Peyer's patch (tissue), 4 donors: Measurements from ENCODE around the gene C5orf52. TPM values are rescaled to one million over a fixed set of nuclear protein-coding genes. Genes with fewer than 3 reads are reported as not detected.

Source experiments
- DNase-seq, 3 donors: peaks; one replicate each; pipeline ENCODE4 v3.0.0-alpha.2; 2017 to 2019
- H3K27ac ChIP-seq, 4 donors: fragments of 200-600 bp; sonication (generic); one replicate each; pipeline ENCODE4 v1.5.1; 2016 to 2019
- H3K27me3 ChIP-seq, 2 donors: fragments of 200-600 bp; sonication (generic); one replicate each; pipeline ENCODE4 v1.5.1; 2019
- H3K36me3 ChIP-seq, 3 donors: fragments of 200-600 bp; sonication (generic); one replicate each; pipeline ENCODE4 v1.5.1; 2016 to 2019
- H3K4me1 ChIP-seq, 4 donors: fragments of 200-600 bp; sonication (generic); one replicate each; pipeline ENCODE4 v1.5.1; 2016 to 2019
- H3K4me3 ChIP-seq, 4 donors: fragments of 200-600 bp; sonication (generic); 1 replicate in 3 of 4; 2 replicates in 1 of 4; pipeline ENCODE4 v1.5.1; 2016 to 2019; ENCODE audit warnings: mild to moderate bottlenecking in 1 of 4
- H3K9me3 ChIP-seq, 4 donors: fragments of 200-600 bp; sonication (generic); one replicate each; pipeline ENCODE4 v1.5.1; 2016 to 2019; ENCODE audit warnings: mild to moderate bottlenecking in 1 of 4
- CTCF ChIP-seq, 6 experiments: fragments of 450-650 bp in 4 of 6; fragments of 200-600 bp in 2 of 6; sonication (generic) in 1 of 6; IDR thresholded peaks; one replicate each; pipeline ENCODE4 v1.5.1; 2017 to 2019; ENCODE audit warnings: antibody characterized with exemption in 6 of 6, mild to moderate bottlenecking in 3 of 6, moderate library complexity in 1 of 6
- POLR2A ChIP-seq, 2 donors: fragments of 450-650 bp; IDR thresholded peaks; one replicate each; pipeline ENCODE4 v1.5.1; 2017; ENCODE audit warnings: antibody characterized with exemption in 2 of 2, mild to moderate bottlenecking in 2 of 2, moderate library complexity in 2 of 2
- total RNA-seq, 4 donors: library from RNA; depleted of rRNA; stranded (reverse); fragments of >200 nt; gene quantifications; one replicate each; pipeline ENCODE4 v1.1.0, GENCODE V29; 2016

C5orf52 gene
- total RNA-seq, 4 donors from 2014 or later = 1.7 TPM; not detected in 3

DNA sequence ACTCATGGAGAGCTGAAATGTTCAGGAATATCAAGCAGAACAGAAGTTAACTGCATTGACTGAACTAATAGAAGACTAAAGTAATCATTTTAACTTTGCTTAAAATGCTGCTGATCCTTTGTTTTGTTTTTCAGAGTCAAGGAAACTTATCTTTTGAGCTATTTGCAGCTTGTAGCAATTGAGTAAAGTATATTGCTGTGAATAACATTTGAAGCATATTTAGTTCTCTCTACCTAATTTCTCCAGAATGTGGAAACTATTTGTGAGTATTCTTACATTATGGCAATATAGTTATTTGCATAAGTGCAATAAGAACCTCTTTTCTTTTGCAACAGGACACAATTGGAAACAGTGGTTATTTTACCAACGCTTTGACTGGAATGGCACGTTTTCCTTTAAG lies 13.8 kb upstream of the C5orf52 start:
- Histone ChIP-seq H3K9me3 (no peaks in the 10 kb centered on the region), H3K27me3 (no peaks in the 10 kb centered on the region), H3K4me1 (no peaks in the 10 kb centered on the region), H3K36me3 (no peaks in the 10 kb centered on the region), H3K4me3 (no peak overlapping the region), H3K27ac (no peak overlapping the region)
- DNase-seq = no peak
- TF ChIP-seq POLR2A (IDR thresholded peaks at IDR 0.05) = no peak
- no peak for TF ChIP-seq CTCF (IDR thresholded peaks at IDR 0.05)

- Histone ChIP-seq H3K4me1 (no peaks in the 10 kb centered on the region), H3K4me3 (no peak overlapping the region), H3K27me3 (no peaks in the 10 kb centered on the region), H3K36me3 (no peaks in the 10 kb centered on the region), H3K9me3 (no peaks in the 10 kb centered on the region), H3K27ac (no peak overlapping the region)
- no peak for DNase-seq
- TF ChIP-seq POLR2A (IDR thresholded peaks at IDR 0.05) (no peak), CTCF (IDR thresholded peaks at IDR 0.05) (no peak)
Observed at GRCh38 chr5:157658893-157659292, 12.4 kb upstream of the C5orf52 start.

DNA sequence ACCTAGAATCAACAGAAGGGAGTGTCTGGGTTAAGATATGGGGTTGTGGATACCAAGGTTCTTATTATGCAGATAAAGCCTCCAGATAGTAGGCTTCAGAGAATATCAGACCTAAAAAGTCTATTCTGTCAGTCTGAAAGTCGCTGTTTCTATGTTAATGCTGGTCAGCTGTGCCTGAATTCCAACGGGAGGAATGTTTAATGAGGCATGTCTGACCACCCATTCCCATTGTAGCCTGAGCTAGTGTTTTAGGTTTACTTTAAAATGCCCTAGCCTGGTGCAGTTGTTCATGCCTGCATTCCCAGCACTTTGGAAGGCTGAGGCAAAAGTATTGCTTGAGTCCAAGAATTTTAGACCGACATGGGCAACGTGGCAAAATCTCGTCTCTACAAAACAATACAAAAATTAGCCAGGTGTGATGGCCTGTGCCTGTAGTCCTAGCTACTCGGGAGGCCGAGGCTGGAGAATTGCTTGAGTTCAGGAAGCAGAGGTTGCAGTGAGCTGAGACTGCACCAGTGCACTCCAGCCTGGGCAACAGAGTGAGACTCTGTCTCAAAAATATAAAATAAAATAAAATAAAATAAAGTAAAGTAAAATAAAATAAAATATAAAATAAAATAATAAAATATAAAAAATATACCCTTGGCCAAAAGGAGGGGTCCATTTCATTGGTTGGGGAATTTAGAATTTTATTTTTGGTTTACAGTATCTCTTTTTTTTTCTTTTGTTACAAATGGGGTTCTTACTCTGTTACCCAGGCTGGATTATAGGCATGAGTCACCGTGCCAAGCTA lies 11.3 kb upstream of the C5orf52 start:
- Histone ChIP-seq H3K27me3 (no peaks in the 10 kb centered on the region), H3K4me1 (no peaks in the 10 kb centered on the region), H3K27ac (no peak overlapping the region), H3K4me3 (no peak overlapping the region), H3K36me3 (no peaks in the 10 kb centered on the region), H3K9me3 (no peaks in the 10 kb centered on the region)
- TF ChIP-seq POLR2A (IDR thresholded peaks at IDR 0.05) (no peak), CTCF (IDR thresholded peaks at IDR 0.05) (no peak)
- DNase-seq = no peak

GRCh38 chr5:157665467-157666070 lies 5.8 kb upstream of the C5orf52 start:
- Histone ChIP-seq H3K9me3 (no peaks in the 10 kb centered on the region), H3K4me3 (no peak overlapping the region), H3K36me3 (no peaks in the 10 kb centered on the region), H3K27me3 (no peaks in the 10 kb centered on the region), H3K27ac (no peak overlapping the region), H3K4me1 (no peaks in the 10 kb centered on the region)
- no peak for DNase-seq
- TF ChIP-seq CTCF (IDR thresholded peaks at IDR 0.05) = no peak
- TF ChIP-seq POLR2A (IDR thresholded peaks at IDR 0.05) = no peak

DNA sequence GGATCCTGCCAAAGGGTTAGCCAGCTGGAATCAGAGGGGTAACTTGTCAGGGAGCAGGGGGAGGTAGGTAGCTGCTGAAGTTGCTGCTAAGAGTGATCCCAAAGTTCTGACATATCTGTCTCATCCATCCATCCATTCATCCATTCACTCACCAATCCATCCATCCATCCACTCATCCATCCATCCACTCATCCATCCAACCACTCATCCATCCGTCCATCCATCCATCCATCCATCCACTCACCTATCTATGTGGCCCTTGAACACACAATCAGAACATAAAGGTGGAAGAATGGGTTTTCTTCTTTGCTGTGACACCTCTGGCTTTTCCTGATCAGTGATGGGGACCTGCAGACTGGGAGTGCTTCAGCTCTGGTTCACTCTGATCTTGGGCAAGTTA lies 3.0 kb upstream of the C5orf52 start:
- TF ChIP-seq POLR2A (IDR thresholded peaks at IDR 0.05) (no peak), CTCF (IDR thresholded peaks at IDR 0.05) (no peak)
- H3K27me3 ChIP-seq = no peaks in the 10 kb centered on the region

More for the DNA sequence above, 3.0 kb upstream of the C5orf52 start:
- no peak for DNase-seq
- H3K9me3 ChIP-seq = no peaks in the 10 kb centered on the region
- H3K4me1 ChIP-seq = peaks cover 0 to 8% (median 0%) of the 10 kb centered on the region in 4 donors
- H3K4me3 ChIP-seq = no peak overlapping the region
- H3K27ac ChIP-seq = no peak overlapping the region
- H3K36me3 ChIP-seq = no peaks in the 10 kb centered on the region
